Measurements from ENCODE around the gene TAS2R3. TPM values are rescaled to one million over a fixed set of nuclear protein-coding genes. Genes with fewer than 3 reads are reported as not detected.

Gene TAS2R3
- total and polyA plus RNA-seq, 9 of the 15 experiments (the other 6 are each of a cell fraction or from before 2014, with no cell fraction given), result 0.37 to 1.9 (median 1.2) TPM; not detected in 2

- peak; percentile 56; the same call in 1 of the 2 replicates for TF ChIP-seq ATF3 (IDR thresholded peaks at IDR 0.05)
- TF ChIP-seq ATF3 (CRISPR knock-in tag; conservative IDR thresholded peaks at IDR 0.05), result peak; percentile 97
- peak; percentile 91 for TF ChIP-seq TCF7 (IDR thresholded peaks at IDR 0.05; ENCODE audit: borderline replicate concordance)
- TF ChIP-seq ZNF316 (IDR thresholded peaks at IDR 0.05), result peak; percentile 68
- TF ChIP-seq ZBTB26 (CRISPR knock-in tag; IDR thresholded peaks at IDR 0.05), result peak; percentile 96
- no peak for TF ChIP-seq SAFB2 (IDR thresholded peaks at IDR 0.05; ENCODE audit: borderline replicate concordance, low read depth, low read length, severe bottlenecking)
- TF ChIP-seq SETDB1 (IDR thresholded peaks at IDR 0.05; ENCODE audit: low read length), result peak; percentile 99
- peak in 1 of 2 experiments; percentile 88; a peak in 3 of 4 replicates for TF ChIP-seq SRF (CRISPR knock-in tag; IDR thresholded peaks at IDR 0.05)
- peak; percentile 99 for TF ChIP-seq C11orf30 (IDR thresholded peaks at IDR 0.05; ENCODE audit: low read depth)
- TF ChIP-seq NFE2 (IDR thresholded peaks at IDR 0.05; ENCODE audit: low read depth), result peak; percentile 43; the same call in 1 of the 2 replicates
- peak; percentile 86 for TF ChIP-seq ATF4 (CRISPR knock-in tag; IDR thresholded peaks at IDR 0.05)
- peak; percentile 88 for TF ChIP-seq PRDM10 (IDR thresholded peaks at IDR 0.05; ENCODE audit: partially characterized antibody)
- TF ChIP-seq TBL1XR1 (IDR thresholded peaks at IDR 0.05; ENCODE audit: low read length in 2 of 2), result peak; percentile 88 to 97
- TF ChIP-seq RFX1 (IDR thresholded peaks at IDR 0.05), result no peak
- no peak for TF ChIP-seq ZKSCAN3 (CRISPR knock-in tag; IDR thresholded peaks at IDR 0.05)
- TF ChIP-seq ATF2 (CRISPR knock-in tag; IDR thresholded peaks at IDR 0.05), result no peak
- no peak for TF ChIP-seq CBFB (CRISPR knock-in tag; IDR thresholded peaks at IDR 0.05)
- TF ChIP-seq ZNF512 (tag; IDR thresholded peaks at IDR 0.05), result peak; percentile 93
These were observed 25.9 kb upstream of the TAS2R3 start, which contains the start of gene SSBP1 (continued) for GRCh38 chr7:141737836-141738591.
